T-helper 1 cell treated with Interleukin-12 subunit alpha and Interleukin-12 subunit beta and Interleukin-4 antibody, amounts not matched to agents 30 ng/mL and 1 ng/mL, for 36 hours (primary cell): ENCODE data around the gene WDR90. TPM values are rescaled to one million over a fixed set of nuclear protein-coding genes. Genes with fewer than 3 reads are reported as not detected.

ENCODE experiments used
- intact Hi-C: fragments of 100-400 bp; cut with micrococcal nuclease; formaldehyde crosslinking; loops from one replicate; pipeline ENCODE4 v1.15.1; 2024
- total RNA-seq: library from RNA; stranded (reverse); gene quantifications from 2 replicates; pipeline ENCODE4 v1.2.3, GENCODE V29; 2022

The WDR90 gene
- total RNA-seq, result 52.9 and 53.6 TPM in 2 replicates

GRCh38 chr16:648781-649589 is at the start of gene WDR90:
Gene WDR90, plus strand, starts transcription at chr16:649365. Its CDS starts 52 bp downstream, at chr16:649417.
- intact Hi-C loops, result loop anchor here (1.0 kb wide), 5 partner anchors 8 to 35 kb away; partner anchors contain the start of genes JMJD8, MCRIP2, METTL26 and RHOT2

DNA sequence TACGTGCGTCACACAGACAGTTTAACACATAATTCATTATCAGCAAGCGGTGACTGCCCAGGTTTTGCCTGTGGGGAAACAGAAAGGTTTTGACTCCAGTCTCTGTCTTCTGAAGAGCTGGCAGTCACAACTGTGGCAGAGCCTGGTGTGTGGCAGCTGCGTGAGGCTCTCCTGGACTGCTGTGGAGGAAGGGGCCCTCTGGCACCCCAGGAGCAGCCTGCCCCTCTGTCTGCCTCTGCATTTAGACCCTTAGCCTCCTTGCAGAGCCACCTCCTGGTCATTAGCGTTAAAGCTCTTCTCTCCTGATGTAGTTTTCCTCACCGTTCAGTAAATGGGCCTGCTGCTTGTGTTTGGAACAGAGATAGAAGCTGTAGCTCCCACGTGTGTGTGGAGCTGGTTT is 48.4 kb upstream of the WDR90 start:
- intact Hi-C loops, result no loop called here

DNA sequence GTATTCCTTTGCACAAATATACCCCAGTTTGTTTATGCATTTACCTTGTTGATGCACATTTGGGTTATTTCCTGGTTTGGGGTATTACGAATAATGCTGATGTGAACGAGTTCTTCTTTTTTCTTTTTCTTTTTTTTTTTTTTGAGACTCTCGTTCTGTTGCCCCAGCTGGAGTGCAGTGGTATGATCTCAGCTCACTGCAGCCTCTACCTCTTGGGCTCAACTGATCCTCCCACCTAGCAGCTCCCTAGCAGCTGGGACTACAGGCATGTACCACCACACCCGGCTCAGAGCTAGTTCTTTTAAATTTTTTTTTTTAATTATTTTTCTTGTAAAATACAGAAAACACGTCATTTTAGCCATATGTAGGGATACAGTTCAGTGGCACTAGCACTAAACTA is 45.2 kb upstream of the WDR90 start:
- intact Hi-C loops, result no loop called here

DNA sequence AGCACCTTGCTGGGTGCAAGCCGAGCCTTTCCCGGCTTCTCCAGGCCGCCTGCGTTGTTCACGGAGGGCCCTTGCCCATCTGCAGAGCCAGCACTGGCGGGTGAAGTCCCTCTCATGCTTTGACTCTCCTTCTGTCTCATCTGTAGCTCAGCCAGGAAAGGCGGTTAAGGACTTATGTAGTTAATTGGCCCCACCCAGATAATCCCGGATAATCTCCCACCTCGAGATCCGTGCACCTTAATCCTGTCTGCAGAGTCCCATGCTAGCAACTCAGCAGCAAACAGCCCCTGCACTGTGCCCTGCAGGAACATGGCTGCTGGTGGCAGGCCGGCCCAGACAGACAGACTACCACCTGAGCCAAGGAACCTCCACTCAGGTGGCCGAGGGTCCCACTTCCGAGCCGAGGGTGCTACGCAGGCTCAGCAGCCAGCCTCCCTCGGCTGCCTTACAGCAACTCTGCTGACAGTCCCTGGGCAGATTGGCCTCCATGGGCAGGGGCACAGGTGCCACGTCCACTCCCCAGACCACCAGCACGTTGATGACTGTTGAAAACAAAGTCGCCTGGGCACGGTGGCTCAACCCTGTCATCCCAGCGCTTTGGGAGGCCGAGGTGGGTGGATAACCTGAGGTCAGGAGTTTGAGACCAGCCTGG is 42.4 kb upstream of the WDR90 start:
- intact Hi-C loops, result no loop called here

DNA sequence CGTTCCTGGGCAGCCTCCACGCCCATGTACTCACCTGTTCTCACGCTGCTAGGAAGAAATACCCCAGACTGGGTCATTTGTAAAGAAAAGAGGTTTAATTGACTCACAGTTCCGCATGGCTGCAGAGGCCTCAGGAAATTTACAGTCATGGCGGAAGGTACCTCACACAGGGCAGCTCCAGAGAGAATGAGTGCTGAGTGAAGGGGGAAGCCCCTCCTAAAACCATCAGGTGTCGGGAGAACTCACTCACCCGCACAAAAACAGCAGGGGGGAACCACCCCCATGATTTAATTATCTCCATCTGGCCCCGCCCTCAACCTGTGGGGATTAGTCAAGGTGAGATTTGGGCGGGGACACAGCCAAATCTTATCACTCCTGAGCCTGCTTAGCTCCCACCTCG is 41.1 kb upstream of the WDR90 start:
- intact Hi-C loops, result no loop called here

DNA sequence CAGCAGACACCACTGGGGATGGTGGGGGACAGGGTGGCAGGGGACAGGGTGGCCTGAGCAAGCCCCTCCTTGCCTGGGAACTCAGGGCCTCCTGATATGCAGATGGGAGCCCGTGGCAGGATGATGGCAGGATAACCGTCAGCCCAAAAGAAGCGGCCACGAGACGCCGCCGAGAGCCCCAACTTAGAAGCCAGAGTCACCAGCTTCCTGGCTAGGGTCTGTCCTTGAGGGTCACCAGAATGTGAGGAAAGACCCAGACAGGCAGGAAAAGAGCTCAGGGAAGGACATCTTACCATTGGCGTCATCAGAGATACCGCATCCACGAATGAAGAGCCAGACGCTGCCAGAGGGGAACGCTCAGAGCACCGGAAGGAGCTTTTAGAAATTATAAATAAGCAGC is 39.8 kb upstream of the WDR90 start:
- intact Hi-C loops, result no loop called here

GRCh38 chr16:609984-610383 is 39.2 kb upstream of the WDR90 start:
- intact Hi-C loops, result loop anchor here (2.0 kb wide), 1 partner anchor 31 kb away; no protein-coding TSS in a partner anchor

DNA sequence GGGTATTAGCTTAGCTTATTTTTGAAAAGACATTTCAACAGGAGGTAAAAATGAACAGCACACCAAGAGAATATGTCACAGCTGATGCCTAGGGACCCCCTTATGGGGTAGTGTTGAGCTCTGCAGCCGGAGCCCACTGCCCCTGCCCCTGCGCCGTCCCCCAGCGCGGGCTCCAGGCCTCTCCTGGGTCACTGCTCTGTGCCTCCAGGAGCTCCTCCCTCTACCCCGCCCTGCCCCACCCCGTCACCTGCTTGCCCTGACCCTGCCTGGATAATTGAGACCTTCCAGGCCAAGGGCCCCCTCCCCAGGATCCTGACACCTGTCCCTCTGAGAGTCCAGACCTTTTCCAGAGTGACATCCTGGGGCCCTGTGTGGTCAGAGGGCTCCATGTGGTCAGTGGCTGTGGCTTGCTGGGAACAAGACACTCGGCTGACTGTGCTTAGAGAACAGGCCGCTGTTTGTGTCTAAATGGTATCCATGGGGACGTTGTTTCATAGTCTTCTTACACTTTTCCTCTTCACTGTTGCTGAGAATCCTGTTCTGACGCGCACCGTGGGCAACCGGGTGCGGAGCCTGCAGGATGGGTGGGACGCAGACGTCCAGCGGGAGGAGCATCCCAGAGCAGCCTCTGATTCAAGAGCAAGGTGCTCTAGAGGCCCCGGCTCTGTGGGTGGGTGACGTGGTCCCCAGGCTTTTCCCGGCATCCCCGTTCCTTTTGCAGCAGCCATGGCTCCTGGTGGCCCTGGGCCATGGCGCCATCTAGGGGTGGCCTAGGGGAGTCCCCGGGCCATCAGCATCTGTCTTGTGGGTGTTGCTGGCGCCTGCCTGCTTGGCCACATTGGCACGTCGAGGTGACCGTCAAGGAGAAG is 38.4 kb upstream of the WDR90 start:
- intact Hi-C loops, result loop anchor here (2.0 kb wide), 1 partner anchor 32 kb away; no protein-coding TSS in a partner anchor

GRCh38 chr16:615122-615521 is 34.0 kb upstream of the WDR90 start:
- intact Hi-C loops, result no loop called here

DNA sequence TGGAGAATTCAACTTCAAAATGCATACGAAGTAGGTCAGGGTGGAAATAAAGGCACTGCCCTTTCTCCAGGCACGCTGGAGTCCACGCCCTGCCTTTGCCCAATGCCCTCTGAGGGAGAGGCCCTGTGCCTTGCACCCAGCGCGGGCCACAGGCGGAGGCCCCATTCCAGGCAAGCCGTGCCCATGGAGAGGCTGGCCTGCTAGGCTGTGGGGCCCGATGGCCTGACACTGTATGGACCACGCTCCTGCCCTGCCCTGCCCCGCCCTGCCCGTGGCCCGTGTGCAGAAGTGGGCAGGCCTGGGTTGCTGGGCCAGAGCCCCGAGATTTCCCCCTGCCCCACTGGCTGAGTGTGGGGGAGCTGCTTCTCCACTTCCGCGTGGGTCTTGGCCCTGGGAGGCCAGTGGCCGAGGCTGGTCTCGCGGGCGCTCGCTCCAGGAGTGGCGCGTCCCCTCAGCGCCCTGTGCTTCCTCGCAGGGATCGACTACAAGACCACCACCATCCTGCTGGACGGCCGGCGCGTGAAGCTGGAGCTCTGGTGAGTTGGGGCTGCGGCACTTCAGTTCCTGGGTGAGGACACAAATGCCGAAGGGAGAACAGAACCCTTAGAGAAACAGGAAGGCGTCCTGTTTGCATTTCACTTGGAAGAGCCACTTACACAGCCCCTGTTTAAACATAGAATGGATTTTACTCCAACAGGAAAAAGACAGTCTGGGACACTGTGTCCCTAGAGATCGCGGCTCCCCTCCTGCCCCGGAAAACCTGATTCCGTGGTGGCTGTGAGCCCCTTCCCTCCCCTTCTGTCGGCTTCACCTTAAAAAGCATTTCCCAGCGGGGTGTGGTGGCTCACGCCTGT is 32.2 kb upstream of the WDR90 start:
- intact Hi-C loops, result no loop called here

GRCh38 chr16:617855-618254 is 31.3 kb upstream of the WDR90 start:
- intact Hi-C loops, result no loop called here

- intact Hi-C loops, result no loop called here
Observed at GRCh38 chr16:619476-620100, 29.6 kb upstream of the WDR90 start.

DNA sequence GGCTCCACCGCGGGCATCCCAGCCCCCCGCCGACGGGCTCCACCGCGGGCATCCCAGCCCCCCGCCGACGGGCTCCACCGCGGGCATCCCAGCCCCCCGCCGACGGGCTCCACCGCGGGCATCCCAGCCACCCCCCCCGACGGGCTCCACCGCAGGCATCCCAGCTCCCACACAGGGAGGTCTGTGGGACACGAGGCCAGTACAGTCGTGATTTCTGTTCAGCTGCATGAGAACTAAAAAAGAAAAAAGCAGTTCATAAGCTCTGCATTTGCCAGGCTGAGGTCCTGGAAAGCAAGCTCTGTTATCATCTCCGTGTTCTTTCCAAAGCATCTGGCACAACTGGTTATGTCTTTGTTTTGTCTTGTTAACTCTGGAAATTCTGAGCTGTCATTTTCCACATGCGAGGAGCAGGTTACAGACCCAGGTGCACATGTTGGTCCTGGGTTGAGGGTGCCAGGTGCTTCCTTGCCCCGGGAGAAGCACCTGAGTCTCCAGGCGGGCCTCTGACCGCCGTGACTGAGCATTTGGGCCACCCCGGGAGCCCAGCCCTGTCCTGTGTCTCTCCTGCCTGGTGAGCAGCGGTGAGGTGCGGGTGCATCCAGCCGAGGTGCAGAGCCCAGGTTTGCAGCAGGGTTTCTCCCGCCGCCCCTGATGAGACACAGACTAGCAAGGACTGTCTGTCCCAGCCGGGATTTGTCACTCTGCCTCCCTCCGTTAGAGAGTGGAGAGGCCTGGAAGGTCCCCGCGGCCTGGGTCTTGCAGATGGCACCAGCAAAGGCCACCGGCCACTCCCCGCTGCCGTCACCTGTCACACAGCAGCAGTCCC is 28.3 kb upstream of the WDR90 start:
- intact Hi-C loops, result no loop called here

- intact Hi-C loops, result no loop called here
Observed at GRCh38 chr16:621526-622105, 27.5 kb upstream of the WDR90 start.

- intact Hi-C loops, result no loop called here
Observed at GRCh38 chr16:622920-623280, 26.3 kb upstream of the WDR90 start.

DNA sequence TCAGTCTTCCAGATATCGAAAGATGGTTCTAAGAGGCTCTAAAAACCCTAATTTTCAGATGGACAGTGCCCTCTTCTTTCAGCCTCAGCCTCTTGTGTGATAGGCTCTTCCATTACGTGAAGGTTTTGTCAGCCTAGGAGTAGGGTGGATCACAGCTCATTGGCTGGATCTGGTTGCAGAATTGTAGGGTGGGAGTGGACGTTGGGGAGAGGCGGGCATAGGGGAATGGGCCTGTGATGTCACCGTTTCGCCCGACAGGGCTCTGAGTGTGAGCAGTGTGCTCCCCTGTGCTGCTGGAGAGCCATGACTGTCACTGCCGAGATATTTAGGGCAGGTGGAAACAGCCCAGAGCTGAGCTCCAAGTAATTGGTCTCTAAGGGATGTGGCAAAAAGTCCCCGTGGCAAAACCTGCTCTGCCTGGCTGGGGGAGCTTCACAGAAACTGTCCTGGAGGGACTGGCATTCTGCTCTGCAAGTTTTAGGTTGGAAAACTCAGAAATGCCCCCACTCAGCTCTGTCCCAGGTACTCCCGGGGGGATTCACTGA is 24.6 kb upstream of the WDR90 start:
- intact Hi-C loops, result no loop called here

- intact Hi-C loops, result no loop called here
Observed at GRCh38 chr16:625117-625976, 23.8 kb upstream of the WDR90 start.
